OCI-LY7 (cell line): ENCODE results near the gene FMNL2. TPM values are rescaled to one million over a fixed set of nuclear protein-coding genes. Genes with fewer than 3 reads are reported as not detected.

Experiments
- BruUV-seq: library from RNA; stranded (reverse); fragments of 400-500 nt; replicated peaks from 2 replicates; lab custom pipeline; 2021; lab: Mats Ljungman, UMichigan
- CTCF ChIA-PET: fragments of 300-600 bp; sonication (Branson Sonifier 250); formaldehyde crosslinking; loops from one replicate; lab custom pipeline; 2022; ENCODE audit warnings: antibody characterized with exemption; ENCODE audit not compliant: unreplicated experiment; lab: Charles Lee
- POLR2A ChIA-PET: fragments of 300-600 bp; sonication (Branson Sonifier 250); formaldehyde crosslinking; loops from one replicate; lab custom pipeline; 2022; ENCODE audit warnings: antibody characterized with exemption; lab: Charles Lee
- DNase-seq: peaks from one replicate; pipeline ENCODE4 v3.0.0-alpha.2; 2015; ENCODE audit warnings: low spot score
- H2AFZ ChIP-seq: fragments of 200-600 bp; sonication (generic), shearing (Covaris generic); 2 replicates; pipeline ENCODE4 v1.6.1; 2014; ENCODE audit warnings: mild to moderate bottlenecking, antibody characterized with exemption, low read length, moderate library complexity
- H3K27ac ChIP-seq: fragments of 200-600 bp; sonication (generic); 2 replicates; pipeline ENCODE4 v1.5.1; 2014; ENCODE audit warnings: mixed run types, low read depth, mild to moderate bottlenecking, moderate library complexity, low read length, inconsistent platforms; ENCODE audit not compliant: poor library complexity, severe bottlenecking
- H3K36me3 ChIP-seq: fragments of 200-600 bp; sonication (generic); 2 replicates; pipeline ENCODE4 v1.6.1; 2014; ENCODE audit warnings: mild to moderate bottlenecking, antibody characterized with exemption, low read length, moderate library complexity, mixed read lengths; ENCODE audit not compliant: insufficient read depth
- H3K4me1 ChIP-seq: fragments of 200-600 bp; sonication (generic); 2 replicates; pipeline ENCODE4 v1.5.1; 2014; ENCODE audit warnings: mild to moderate bottlenecking, low read length; ENCODE audit not compliant: insufficient read depth, poor library complexity, severe bottlenecking
- H3K4me2 ChIP-seq: fragments of 200-600 bp; sonication (generic); 2 replicates; pipeline ENCODE4 v1.6.1; 2014; ENCODE audit warnings: mild to moderate bottlenecking, low read length
- H3K4me3 ChIP-seq: fragments of 200-600 bp; sonication (generic); 2 replicates; pipeline ENCODE4 v1.5.1; 2014; ENCODE audit warnings: mild to moderate bottlenecking, low read depth, low read length; ENCODE audit not compliant: poor library complexity, severe bottlenecking
- H3K79me2 ChIP-seq: fragments of 200-600 bp; sonication (generic); 2 replicates; pipeline ENCODE4 v1.6.1; 2016; ENCODE audit warnings: low read depth, mild to moderate bottlenecking, low read length, moderate library complexity, mixed read lengths; ENCODE audit not compliant: insufficient read depth
- H3K9me2 ChIP-seq: fragments of 200-600 bp; sonication (generic); 2 replicates; pipeline ENCODE4 v1.6.1; 2016; ENCODE audit warnings: mild to moderate bottlenecking, low read length, mixed read lengths; ENCODE audit not compliant: insufficient read depth
- H3K9me3 ChIP-seq: fragments of 200-600 bp; sonication (generic); 2 replicates; pipeline ENCODE4 v1.6.1; 2014; ENCODE audit warnings: mild to moderate bottlenecking, mixed run types, low read length, mixed read lengths
- H4K20me1 ChIP-seq: fragments of 200-600 bp; sonication (generic); 2 replicates; pipeline ENCODE4 v1.6.1; 2014; ENCODE audit warnings: mild to moderate bottlenecking, antibody characterized with exemption, low read length, moderate library complexity, mixed read lengths; ENCODE audit not compliant: insufficient read depth
- CTCF ChIP-seq: fragments of 200-600 bp; sonication (generic); conservative IDR thresholded peaks from 2 replicates; pipeline ENCODE4 v1.5.1; 2014; ENCODE audit warnings: mild to moderate bottlenecking, antibody characterized with exemption, low read length, moderate library complexity, mixed read lengths
- EZH2phosphoT487 ChIP-seq: fragments of 200-600 bp; sonication (generic); IDR thresholded peaks from 2 replicates; pipeline ENCODE4 v1.6.1; 2018; ENCODE audit warnings: low read depth, borderline replicate concordance, mild to moderate bottlenecking, mixed run types, antibody characterized with exemption, low read length, moderate library complexity, mixed read lengths
- intact Hi-C: fragments of 100-400 bp; cut with micrococcal nuclease; formaldehyde crosslinking; loops from one replicate; pipeline ENCODE4 v1.10.0; 2022; ENCODE audit not compliant: unreplicated experiment
- total RNA-seq, 2 experiments: library from RNA; depleted of rRNA in 1 of 2; stranded (reverse); fragments of >200 nt in 1 of 2; shearing (Covaris generic) in 1 of 2; gene quantifications; 2 replicates each; pipeline ENCODE4 v1.2.3, GENCODE V29; 2014 to 2022

The FMNL2 gene
- total RNA-seq, 2 experiments from 2014 or later = 0.03 to 0.21 TPM

GRCh38 chr2:152370783-152371182 lies 35.8 kb downstream of the FMNL2 start:
- Histone ChIP-seq H3K4me3 (no peak overlapping the region), H3K4me1 (no peaks in the 10 kb centered on the region), H3K9me2 (no peaks in the 10 kb centered on the region), H3K36me3 (no peaks in the 10 kb centered on the region), H3K4me2 (no peak overlapping the region), H2AFZ (no peak overlapping the region), H3K27ac (no peak overlapping the region), H4K20me1 (no peaks in the 10 kb centered on the region), H3K79me2 (no peaks in the 10 kb centered on the region), H3K9me3 (no peaks in the 10 kb centered on the region)
- CTCF ChIA-PET = no interaction called here
- POLR2A ChIA-PET = no interaction called here
- DNase-seq = no peak
- TF ChIP-seq EZH2phosphoT487 (no peak), CTCF (no peak)
- intact Hi-C loops = no loop called here
- BruUV-seq = no TSS peak

- POLR2A ChIA-PET = no interaction called here
These were observed 37.5 kb downstream of the FMNL2 start for GRCh38 chr2:152372438-152372984.

More at GRCh38 chr2:152372438-152372984, 37.5 kb downstream of the FMNL2 start:
- Histone ChIP-seq H3K9me2 (no peaks in the 10 kb centered on the region), H3K79me2 (no peaks in the 10 kb centered on the region), H3K4me2 (no peak overlapping the region), H3K36me3 (no peaks in the 10 kb centered on the region), H3K27ac (no peak overlapping the region), H2AFZ (no peak overlapping the region), H3K9me3 (no peaks in the 10 kb centered on the region), H3K4me1 (no peaks in the 10 kb centered on the region), H4K20me1 (no peaks in the 10 kb centered on the region), H3K4me3 (no peak overlapping the region)
- CTCF ChIA-PET = no interaction called here
- BruUV-seq = no TSS peak
- no peak for TF ChIP-seq CTCF
- TF ChIP-seq EZH2phosphoT487 = no peak
- DNase-seq = no peak
- intact Hi-C loops = no loop called here
